Testis (tissue), 2 donors: ENCODE measurements around the gene GOLGA6D.

Source experiments
- POLR2A ChIP-seq: fragments of 450-650 bp; IDR thresholded peaks from one replicate; pipeline ENCODE4 v1.6.1; 2017; ENCODE audit warnings: antibody characterized with exemption, mild to moderate bottlenecking, moderate library complexity
- TF ChIP-seq, protein P1 (sequence below), 3 experiments: fragments of 450-650 bp in 2 of 3; fragments of 200-600 bp in 1 of 3; sonication (generic) in 1 of 3; IDR thresholded peaks; one replicate each; pipeline ENCODE4 v1.5.1; 2016 to 2019; ENCODE audit warnings: antibody characterized with exemption in 3 of 3, mild to moderate bottlenecking in 2 of 3, moderate library complexity in 1 of 3

DNA sequence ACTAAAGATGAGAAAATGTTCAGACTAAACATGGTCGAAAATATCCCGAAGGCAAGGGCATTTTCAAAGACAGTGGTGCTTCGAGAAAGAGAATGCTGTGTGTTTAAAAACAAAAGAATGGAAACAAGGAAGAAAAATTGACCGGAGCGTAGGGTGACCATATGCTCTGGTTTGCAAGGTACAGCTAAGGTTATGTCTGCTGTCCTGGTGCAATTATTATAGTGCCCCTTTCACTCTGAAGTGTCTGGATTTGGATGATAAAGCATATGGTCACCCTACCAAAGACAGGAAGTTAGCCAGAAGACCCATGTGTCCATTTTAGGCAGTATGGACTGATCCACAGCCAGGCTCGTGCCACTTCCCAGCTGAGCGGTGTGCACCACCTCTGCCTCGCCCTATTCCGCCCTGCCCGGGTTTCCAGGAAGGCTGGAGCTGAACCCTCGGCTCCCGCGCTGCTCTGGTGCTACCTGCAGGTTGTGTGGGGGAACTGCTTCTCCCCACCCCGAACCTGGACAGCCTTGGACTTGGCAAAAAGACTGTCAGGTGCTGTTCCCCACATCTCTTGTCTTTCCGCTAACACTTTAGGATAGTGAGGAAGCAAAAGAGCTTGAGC lies 25.2 kb downstream of the GOLGA6D start:
- TF ChIP-seq POLR2A = no peak
- TF ChIP-seq, protein P1, sequence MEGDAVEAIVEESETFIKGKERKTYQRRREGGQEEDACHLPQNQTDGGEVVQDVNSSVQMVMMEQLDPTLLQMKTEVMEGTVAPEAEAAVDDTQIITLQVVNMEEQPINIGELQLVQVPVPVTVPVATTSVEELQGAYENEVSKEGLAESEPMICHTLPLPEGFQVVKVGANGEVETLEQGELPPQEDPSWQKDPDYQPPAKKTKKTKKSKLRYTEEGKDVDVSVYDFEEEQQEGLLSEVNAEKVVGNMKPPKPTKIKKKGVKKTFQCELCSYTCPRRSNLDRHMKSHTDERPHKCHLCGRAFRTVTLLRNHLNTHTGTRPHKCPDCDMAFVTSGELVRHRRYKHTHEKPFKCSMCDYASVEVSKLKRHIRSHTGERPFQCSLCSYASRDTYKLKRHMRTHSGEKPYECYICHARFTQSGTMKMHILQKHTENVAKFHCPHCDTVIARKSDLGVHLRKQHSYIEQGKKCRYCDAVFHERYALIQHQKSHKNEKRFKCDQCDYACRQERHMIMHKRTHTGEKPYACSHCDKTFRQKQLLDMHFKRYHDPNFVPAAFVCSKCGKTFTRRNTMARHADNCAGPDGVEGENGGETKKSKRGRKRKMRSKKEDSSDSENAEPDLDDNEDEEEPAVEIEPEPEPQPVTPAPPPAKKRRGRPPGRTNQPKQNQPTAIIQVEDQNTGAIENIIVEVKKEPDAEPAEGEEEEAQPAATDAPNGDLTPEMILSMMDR (IDR thresholded peaks at IDR 0.05) = peak in 1 of 3 experiments; percentile 33
